Left ventricle myocardium inferior (tissue), 1 donor: ENCODE results near the gene PLCG1. TPM values are rescaled to one million over a fixed set of nuclear protein-coding genes. Genes with fewer than 3 reads are reported as not detected.

ENCODE experiments used
- DNase-seq: peaks from one replicate; pipeline ENCODE4 v3.0.0-alpha.2; 2020
- H3K27ac ChIP-seq: fragments of 200-600 bp; replicated peaks from 2 replicates; pipeline ENCODE4 v1.8.0; 2021
- H3K27me3 ChIP-seq: fragments of 200-600 bp; 2 replicates; pipeline ENCODE4 v1.8.0; 2021; ENCODE audit warnings: low read depth
- H3K36me3 ChIP-seq: fragments of 200-600 bp; 2 replicates; pipeline ENCODE4 v1.8.0; 2021
- H3K4me1 ChIP-seq: fragments of 200-600 bp; 2 replicates; pipeline ENCODE4 v1.8.0; 2021
- H3K4me3 ChIP-seq: fragments of 200-600 bp; 2 replicates; pipeline ENCODE4 v1.8.0; 2021; ENCODE audit warnings: mild to moderate bottlenecking, moderate library complexity
- H3K9me3 ChIP-seq: fragments of 200-600 bp; replicated peaks from 2 replicates; pipeline ENCODE4 v1.8.0; 2021
- intact Hi-C: fragments of 100-400 bp; cut with micrococcal nuclease; formaldehyde crosslinking; loops from one replicate; pipeline ENCODE4 v1.11.0; 2022
- total RNA-seq: library from RNA; stranded (reverse); fragmentation: NEBNext Ultra II Directional; extraction: Animal tissue kit (Norgen Biotek cat#: 25700); gene quantifications from one replicate; pipeline ENCODE4 v1.2.1, GENCODE V29; 2021
- TF ChIP-seq, protein P1 (sequence below): fragments of 200-600 bp; IDR thresholded peaks from 2 replicates; pipeline ENCODE4 v1.8.0; 2021; ENCODE audit warnings: antibody characterized with exemption, mild to moderate bottlenecking, borderline replicate concordance
- donor health status: DM: no; HTN: yes; CAD: no; lungs with severe emphysema.

Gene PLCG1
- total RNA-seq, 1 donor from 2014 or later: 46.1 TPM

DNA sequence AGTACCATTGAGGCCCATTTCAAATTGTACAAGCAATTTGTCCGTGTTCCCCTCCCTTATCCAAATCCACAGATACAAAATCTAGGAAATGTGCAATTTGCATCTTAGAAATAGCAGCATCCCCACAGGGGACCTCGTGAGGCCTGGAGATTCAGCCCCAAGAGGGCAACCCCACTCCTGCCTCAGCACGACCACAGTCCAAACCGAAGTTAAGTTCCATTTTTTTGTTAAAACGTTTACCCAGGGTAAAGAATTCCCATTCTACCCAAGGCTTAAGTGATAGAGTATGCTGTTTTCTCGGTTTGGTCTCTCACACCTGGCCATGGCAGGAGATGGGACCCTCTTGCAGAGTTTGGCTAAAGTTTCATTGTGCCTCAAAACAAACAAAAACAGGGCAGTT lies 41.2 kb downstream of the PLCG1 start:
- Histone ChIP-seq H3K4me1 (peaks cover 75% of the 10 kb centered on the region), H3K36me3 (peaks cover 28% of the 10 kb centered on the region), H3K27me3 (no peaks in the 10 kb centered on the region), H3K4me3 (no peak overlapping the region), H3K9me3 (no peaks in the 10 kb centered on the region), H3K27ac (peak overlapping the region; percentile 89)
- intact Hi-C loops: loop anchor here (5.0 kb wide), 1 partner anchor 54 kb away; no protein-coding TSS in a partner anchor
- no peak for DNase-seq
- TF ChIP-seq, protein P1, sequence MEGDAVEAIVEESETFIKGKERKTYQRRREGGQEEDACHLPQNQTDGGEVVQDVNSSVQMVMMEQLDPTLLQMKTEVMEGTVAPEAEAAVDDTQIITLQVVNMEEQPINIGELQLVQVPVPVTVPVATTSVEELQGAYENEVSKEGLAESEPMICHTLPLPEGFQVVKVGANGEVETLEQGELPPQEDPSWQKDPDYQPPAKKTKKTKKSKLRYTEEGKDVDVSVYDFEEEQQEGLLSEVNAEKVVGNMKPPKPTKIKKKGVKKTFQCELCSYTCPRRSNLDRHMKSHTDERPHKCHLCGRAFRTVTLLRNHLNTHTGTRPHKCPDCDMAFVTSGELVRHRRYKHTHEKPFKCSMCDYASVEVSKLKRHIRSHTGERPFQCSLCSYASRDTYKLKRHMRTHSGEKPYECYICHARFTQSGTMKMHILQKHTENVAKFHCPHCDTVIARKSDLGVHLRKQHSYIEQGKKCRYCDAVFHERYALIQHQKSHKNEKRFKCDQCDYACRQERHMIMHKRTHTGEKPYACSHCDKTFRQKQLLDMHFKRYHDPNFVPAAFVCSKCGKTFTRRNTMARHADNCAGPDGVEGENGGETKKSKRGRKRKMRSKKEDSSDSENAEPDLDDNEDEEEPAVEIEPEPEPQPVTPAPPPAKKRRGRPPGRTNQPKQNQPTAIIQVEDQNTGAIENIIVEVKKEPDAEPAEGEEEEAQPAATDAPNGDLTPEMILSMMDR: no peak

DNA sequence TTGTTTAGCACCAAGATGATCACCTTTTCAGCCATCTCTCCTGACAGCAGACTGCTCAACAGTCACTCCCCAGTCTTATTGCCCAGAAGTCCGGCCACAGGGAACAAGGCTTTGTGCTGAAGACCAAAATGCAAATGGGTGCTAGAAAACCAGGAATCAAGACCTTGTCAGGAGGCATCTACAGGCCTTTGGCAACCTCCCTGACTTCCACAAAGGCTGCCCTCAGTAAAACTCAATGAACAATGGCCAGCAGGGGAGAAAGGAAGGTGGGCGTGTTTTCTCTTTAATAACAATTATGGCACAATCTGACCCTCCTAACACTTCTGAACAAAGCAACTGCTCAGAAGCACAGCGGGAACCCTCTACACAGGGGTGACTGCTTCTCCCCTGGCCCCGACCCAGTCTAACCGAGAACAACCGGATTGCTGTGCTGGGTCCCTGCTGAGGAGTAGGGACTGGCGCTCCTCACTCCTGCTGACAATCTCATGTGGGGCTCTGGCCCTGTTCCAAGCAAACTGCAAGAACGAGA lies 41.6 kb downstream of the PLCG1 start:
- TF ChIP-seq, protein P1: peak; percentile 36
- Histone ChIP-seq H3K4me3 (no peak overlapping the region), H3K27ac (peak overlapping the region; percentile 89), H3K36me3 (peaks cover 28% of the 10 kb centered on the region), H3K4me1 (peaks cover 70% of the 10 kb centered on the region), H3K27me3 (no peaks in the 10 kb centered on the region), H3K9me3 (no peaks in the 10 kb centered on the region)
- peak; percentile 54 for DNase-seq
- intact Hi-C loops: loop anchor here (5.0 kb wide), 1 partner anchor 53 kb away; no protein-coding TSS in a partner anchor

DNA sequence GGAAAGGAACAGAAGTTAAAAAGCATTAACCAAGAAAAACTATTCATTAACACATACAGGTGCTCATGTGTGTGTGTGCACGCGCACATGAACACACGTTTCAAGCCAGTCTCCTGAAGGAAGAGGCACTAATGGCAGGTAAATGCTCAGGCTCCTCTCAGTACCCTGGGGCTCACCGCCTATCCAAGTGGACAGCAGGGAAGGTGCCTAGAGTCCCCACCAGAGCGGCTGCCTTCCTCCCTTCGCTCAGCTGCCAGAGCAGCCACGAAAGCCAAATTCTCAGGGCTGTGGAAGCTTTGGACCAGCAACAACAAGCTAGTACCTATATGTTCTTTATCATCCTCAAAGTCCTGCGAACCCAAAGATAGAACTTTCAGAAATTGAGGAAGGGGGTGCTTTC lies 42.6 kb downstream of the PLCG1 start:
- Histone ChIP-seq H3K4me1 (peaks cover 60% of the 10 kb centered on the region), H3K27me3 (no peaks in the 10 kb centered on the region), H3K9me3 (no peaks in the 10 kb centered on the region), H3K4me3 (no peak overlapping the region), H3K36me3 (peaks cover 24% of the 10 kb centered on the region), H3K27ac (peak overlapping the region; percentile 89)
- TF ChIP-seq, protein P1: no peak
- intact Hi-C loops: loop anchor here (5.0 kb wide), 1 partner anchor 52 kb away; no protein-coding TSS in a partner anchor
- no peak for DNase-seq

DNA sequence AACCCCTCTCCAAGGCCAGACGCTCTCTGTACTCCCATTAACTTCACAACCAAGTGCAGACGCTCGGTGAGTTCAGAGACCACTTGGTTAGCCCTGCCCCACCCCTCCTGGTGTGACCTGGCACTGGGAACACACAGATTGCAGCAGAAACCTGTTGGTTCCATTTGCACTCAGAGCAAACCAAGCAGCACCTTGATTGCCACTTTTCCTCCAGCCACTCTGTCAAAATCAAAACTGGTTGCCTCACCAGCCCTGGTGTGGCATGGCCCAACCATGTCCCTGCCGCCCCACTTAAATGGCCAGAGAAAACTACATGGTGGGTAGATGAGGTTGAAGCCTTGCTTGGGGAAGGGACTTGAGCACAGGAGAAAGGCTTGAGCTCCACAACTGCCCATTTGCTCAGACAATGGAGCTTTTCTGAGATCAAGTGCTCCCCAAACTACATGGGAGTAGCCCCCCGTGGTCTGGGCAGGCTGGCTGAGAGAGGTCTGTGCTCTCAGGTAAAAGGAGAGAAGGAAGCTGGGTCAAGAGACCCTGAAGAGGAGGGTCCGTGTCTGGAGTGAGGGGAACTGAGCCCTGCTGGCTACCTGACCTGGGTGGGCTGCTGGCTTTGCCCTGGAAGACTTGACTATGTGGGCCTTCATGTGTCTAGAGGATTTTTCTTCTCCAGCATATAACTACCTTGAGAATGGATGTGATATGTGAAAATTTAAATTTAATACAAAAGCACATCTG lies 43.4 kb downstream of the PLCG1 start:
- intact Hi-C loops: no loop called here
- Histone ChIP-seq H3K36me3 (peaks cover 24% of the 10 kb centered on the region), H3K9me3 (no peaks in the 10 kb centered on the region), H3K4me3 (no peak overlapping the region), H3K4me1 (peaks cover 59% of the 10 kb centered on the region), H3K27ac (peak overlapping the region; percentile 89), H3K27me3 (no peaks in the 10 kb centered on the region)
- no peak for DNase-seq
- TF ChIP-seq, protein P1: no peak

DNA sequence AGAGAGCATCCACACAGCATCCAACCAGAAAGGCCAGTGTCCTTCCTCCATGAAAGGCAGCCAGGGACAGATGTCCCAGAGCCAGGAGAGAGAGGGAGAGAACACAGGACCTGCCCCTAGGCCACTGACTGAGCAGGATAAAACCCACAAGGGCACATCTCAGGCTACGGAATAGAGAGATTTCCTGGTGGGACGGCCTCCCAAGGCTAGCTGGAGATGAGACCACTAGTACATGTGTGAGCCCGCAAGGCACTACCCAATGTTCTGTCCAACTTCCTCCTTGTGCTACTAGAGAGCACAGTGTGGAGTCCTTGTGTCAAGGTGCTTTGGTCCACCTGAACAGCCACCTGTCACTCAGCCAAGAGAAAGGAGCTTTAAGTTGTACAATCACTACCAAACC lies 44.2 kb downstream of the PLCG1 start:
- H3K27ac ChIP-seq: no peak overlapping the region
- intact Hi-C loops: no loop called here
- no peak overlapping the region for H3K4me3 ChIP-seq
- no peaks in the 10 kb centered on the region for H3K9me3 ChIP-seq
- peaks cover 51% of the 10 kb centered on the region for H3K4me1 ChIP-seq
- TF ChIP-seq, protein P1: no peak
- no peak for DNase-seq
- no peaks in the 10 kb centered on the region for H3K27me3 ChIP-seq
- H3K36me3 ChIP-seq: peaks cover 24% of the 10 kb centered on the region
